ENCODE results near the gene RPS19BP1.
"Not testable (repeated sequence)": the region's sequence is repeated elsewhere in the genome, so short reads cannot be mapped to it uniquely, and the experiment has no call there.

The RPS19BP1 gene

GRCh38 chr22:39510529-39511149 is 21.9 kb downstream of the RPS19BP1 start:
- DNase-seq, result no peak

- no peak for DNase-seq
Observed at GRCh38 chr22:39508393-39508792, 24.2 kb downstream of the RPS19BP1 start.

- DNase-seq, result not testable (repeated sequence)
Observed at GRCh38 chr22:39507021-39507420, 25.5 kb downstream of the RPS19BP1 start.

GRCh38 chr22:39504071-39504470 is 28.5 kb downstream of the RPS19BP1 start:
- no peak for DNase-seq

- no peak for DNase-seq
Observed at GRCh38 chr22:39503630-39504029, 28.9 kb downstream of the RPS19BP1 start.

GRCh38 chr22:39502789-39503409 is 29.6 kb downstream of the RPS19BP1 start:
- no peak for DNase-seq

- DNase-seq, result peak; percentile 85 to 87
Observed at GRCh38 chr22:39502109-39502788, 30.3 kb downstream of the RPS19BP1 start, which contains the start of gene MIEF1. Gene MIEF1, plus strand, starts transcription at chr22:39502290. Its CDS starts 9,005 bp downstream, at chr22:39511295.

GRCh38 chr22:39501644-39502108 is 30.9 kb downstream of the RPS19BP1 start:
- DNase-seq, result no peak

- no peak for DNase-seq
Observed at GRCh38 chr22:39500101-39500500, 32.4 kb downstream of the RPS19BP1 start.

GRCh38 chr22:39498802-39499201 is 33.7 kb downstream of the RPS19BP1 start:
- no peak for DNase-seq

- no peak for DNase-seq
Observed at GRCh38 chr22:39498368-39498767, 34.2 kb downstream of the RPS19BP1 start.

GRCh38 chr22:39497429-39497828 is 35.1 kb downstream of the RPS19BP1 start:
- no peak for DNase-seq

- peak; percentile 55 to 60 for DNase-seq
Observed at GRCh38 chr22:39496131-39496838, 36.3 kb downstream of the RPS19BP1 start.

GRCh38 chr22:39494471-39495120 is 38.0 kb downstream of the RPS19BP1 start:
- DNase-seq, result no peak

GRCh38 chr22:39493759-39494158 is 38.8 kb downstream of the RPS19BP1 start:
- DNase-seq, result no peak

GRCh38 chr22:39492186-39492585 is 40.4 kb downstream of the RPS19BP1 start:
- DNase-seq, result no peak

- no peak for DNase-seq
Observed at GRCh38 chr22:39491696-39492095, 40.9 kb downstream of the RPS19BP1 start.

GRCh38 chr22:39490966-39491680 is 41.4 kb downstream of the RPS19BP1 start:
- DNase-seq, result no peak

- peak; percentile 73 to 75 for DNase-seq
Observed at GRCh38 chr22:39490135-39490798, 42.3 kb downstream of the RPS19BP1 start.

- no peak for DNase-seq
Observed at GRCh38 chr22:39489094-39490068, 43.2 kb downstream of the RPS19BP1 start.
